Amniotic epithelial cell (primary cell): Measurements from ENCODE around the gene NCK2.
A peak's percentile ranks its signal among the peaks of the same experiment; 100 is the strongest.

Experiments used
- DNase-seq: peaks from one replicate; pipeline ENCODE4 v3.0.0-alpha.2; 2010; ENCODE audit warnings: low read depth

NCK2 gene

DNA sequence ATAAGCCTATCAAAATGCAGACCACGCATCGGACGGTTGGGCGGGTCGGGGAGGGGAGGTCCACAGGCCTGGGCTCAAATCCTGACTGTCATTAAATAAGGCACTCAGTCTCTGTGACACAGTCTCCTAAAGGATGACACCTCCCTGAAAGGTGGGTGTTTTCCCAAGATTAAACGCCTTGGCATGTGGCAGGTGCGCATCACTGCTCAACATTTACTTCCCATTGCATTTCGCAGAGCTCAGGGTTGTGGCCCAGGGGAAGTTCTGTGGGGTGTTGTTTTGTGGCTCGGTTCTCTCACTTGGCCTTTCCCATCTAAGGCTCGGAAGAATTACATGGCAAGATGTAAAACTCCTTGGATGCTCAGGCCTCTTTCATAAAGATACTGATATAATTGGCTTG, 107.4 kb downstream of the NCK2 start:
- no peak for DNase-seq

GRCh38 chr2:105853354-105854088, 108.8 kb downstream of the NCK2 start:
- DNase-seq, result no peak

DNA sequence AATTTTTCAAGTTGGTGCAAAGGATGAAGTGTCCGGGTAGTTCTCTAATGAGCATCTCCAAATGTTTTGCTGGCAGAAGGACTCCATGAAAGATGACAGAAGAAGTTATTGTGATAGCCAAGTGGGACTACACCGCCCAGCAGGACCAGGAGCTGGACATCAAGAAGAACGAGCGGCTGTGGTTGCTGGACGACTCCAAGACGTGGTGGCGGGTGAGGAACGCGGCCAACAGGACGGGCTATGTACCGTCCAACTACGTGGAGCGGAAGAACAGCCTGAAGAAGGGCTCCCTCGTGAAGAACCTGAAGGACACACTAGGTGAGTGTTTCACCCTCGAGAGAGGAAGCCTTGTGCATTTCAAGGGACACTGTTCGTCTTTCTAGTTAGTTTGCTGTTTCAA, 110.3 kb downstream of the NCK2 start:
- no peak for DNase-seq

DNA sequence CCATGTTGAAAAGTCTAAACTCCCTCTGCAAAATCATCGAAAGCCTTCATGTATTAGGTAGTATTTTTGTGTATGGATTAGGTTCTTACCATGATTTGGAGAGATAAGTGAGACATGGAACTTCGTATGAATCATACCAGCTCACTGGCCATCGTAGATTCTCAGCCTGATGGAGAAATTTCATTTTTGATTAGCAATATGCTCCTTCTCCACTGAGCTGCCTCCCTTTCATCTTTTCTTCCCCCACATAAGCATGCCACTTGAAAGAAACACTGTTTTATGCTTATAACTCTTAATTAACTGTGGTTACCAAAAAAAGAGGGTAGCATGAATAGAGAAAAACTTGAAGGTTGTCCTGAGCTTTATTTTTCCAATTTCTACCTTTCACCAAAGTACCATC, 111.9 kb downstream of the NCK2 start:
- DNase-seq, result no peak

DNA sequence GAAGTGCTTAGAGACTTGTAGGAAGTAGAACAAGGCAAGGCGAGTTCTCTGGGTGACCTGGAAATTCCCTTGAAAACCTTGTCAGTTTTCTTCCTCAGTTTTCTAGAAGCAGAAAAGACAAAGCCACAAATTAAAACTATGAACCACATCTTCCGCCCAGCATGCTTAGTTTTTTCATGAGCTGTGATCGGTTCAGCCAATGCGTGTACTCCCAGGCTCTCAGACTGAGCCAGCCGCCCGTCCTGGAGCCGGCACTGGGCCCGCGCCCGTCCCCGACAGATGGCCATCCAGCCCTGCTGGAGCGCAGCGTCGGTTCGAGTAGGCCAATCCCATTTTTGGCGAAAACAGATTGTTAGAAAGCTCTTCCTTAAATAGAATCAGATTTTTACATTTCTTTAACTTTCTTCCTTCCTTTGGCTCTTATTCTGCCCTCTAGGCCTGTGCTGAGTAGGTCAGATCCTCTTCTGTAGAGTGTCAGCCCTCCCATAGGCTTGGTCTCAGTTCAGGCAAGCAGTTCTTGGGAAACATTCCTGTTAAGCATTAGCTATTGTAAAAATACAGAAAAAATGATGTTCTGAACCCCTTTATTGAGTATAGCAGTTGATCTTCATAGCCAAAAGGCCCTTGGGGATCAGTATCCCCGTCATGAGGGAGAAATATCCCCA, 112.5 kb downstream of the NCK2 start:
- no peak for DNase-seq

GRCh38 chr2:105858868-105859693, 114.4 kb downstream of the NCK2 start:
- DNase-seq, result no peak

DNA sequence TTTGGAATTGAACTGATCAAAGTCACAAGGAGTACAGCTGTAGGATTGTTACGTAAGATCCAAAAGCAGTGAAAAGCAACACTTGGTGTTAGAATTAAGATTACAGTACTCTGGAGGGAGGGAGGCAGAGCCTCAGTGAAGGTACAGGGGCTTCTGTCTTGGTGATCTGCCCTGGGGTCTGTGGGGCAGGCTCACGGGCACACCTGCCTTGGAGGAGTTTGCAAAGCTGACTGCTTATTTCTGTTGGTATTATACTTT, 114.9 kb downstream of the NCK2 start:
- no peak for DNase-seq

- no peak for DNase-seq
Observed at GRCh38 chr2:105860567-105860966, 115.9 kb downstream of the NCK2 start.

- DNase-seq, result no peak
Observed at GRCh38 chr2:105861200-105861599, 116.5 kb downstream of the NCK2 start.

DNA sequence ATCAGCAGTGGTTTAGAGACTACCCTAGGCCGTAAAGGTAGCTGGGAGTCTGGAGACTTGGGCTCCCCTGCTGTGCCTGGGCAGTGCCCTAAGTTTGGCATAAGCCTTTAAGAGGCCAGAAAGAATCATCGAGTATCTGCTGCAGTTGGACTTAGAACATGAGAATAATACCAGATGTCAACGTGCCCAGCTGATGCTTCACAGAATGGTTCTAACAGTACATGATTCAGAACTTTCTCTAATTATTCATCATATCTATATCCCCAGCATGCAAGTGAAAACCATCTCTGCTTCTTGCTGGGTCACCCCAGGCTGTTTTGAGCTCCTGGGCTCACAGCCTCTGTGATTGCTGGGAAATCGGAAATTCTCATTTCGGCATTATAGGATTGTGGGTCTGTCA, 118.1 kb downstream of the NCK2 start:
- peak; percentile 63 for DNase-seq

GRCh38 chr2:105864262-105864661, 119.5 kb downstream of the NCK2 start:
- DNase-seq, result no peak

- peak; percentile 22 for DNase-seq
Observed at GRCh38 chr2:105865222-105865913, 120.7 kb downstream of the NCK2 start.

- DNase-seq, result peak; percentile 70
Observed at GRCh38 chr2:105866216-105867185, 121.8 kb downstream of the NCK2 start.

- DNase-seq, result no peak
Observed at GRCh38 chr2:105867587-105867986, 122.9 kb downstream of the NCK2 start.

GRCh38 chr2:105868060-105868459, 123.3 kb downstream of the NCK2 start:
- no peak for DNase-seq

DNA sequence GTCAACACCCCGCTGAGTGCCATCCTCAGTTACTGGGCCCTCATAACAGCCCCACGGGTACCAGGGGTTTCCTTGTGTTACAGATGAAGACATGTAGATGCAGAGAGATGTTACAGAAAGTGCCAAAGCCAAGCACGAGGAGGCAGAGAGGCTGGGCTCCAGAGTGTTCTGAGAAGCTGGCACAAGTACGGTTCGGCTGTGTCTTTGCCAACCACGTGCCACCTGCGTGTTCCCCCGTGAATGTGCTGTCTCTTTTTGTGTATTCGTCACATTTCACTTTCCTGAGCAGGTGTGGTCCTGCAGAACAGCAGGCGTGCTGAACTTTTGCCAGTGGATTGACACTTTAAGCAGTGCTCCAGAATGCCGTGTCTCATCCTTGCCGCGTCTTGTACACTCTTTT, 124.6 kb downstream of the NCK2 start:
- no peak for DNase-seq

- DNase-seq, result no peak
Observed at GRCh38 chr2:105870062-105870461, 125.3 kb downstream of the NCK2 start.

GRCh38 chr2:105870858-105871257, 126.1 kb downstream of the NCK2 start:
- DNase-seq, result no peak

DNA sequence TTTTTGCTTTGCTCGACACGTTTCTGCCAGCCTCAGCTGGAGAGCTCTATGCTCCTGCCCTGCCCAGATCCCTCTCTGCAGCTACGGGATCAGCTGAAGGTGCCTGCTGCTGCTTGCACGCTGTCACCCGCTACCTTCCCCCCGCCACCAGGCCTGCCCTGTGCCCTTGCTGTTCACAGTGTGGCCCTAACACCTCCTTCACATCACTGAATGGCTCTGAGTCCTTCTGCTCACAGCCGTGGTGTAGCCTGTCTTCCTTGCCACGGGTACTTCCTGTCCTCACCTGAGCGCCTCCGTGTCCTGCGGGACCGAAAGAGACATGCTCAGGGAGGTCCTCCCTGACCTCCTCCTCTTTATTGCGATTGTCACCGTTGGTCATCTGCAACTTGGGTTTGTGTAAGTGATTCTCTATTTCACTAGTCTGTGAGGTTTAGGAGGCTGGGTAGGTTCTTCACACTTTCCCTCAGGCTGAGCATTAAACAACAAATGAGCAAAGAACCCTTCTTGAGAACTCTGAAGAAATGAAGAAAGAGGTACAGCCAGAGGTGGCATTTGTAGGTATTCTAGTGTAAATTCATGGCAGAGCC, 127.5 kb downstream of the NCK2 start:
- DNase-seq, result no peak

DNA sequence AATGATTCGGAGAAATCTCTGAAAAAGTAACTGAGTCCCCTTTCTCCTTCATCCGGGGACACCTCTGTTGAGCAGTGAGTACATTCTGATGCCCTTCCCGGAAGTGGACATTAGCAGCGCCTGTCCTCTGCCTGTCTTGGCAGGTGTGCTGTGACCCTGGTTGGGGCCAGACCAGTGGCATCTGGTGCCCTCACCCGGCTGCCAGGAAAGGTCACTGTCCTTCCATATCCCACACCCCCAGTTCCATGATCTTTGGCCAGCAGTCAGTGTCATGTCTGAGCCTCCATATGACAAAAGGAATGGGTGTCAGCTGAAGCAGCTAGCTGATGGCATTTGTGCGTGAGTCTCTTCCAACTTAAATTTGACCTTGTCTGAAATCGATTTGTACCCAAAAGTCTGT, 128.1 kb downstream of the NCK2 start:
- DNase-seq, result no peak

GRCh38 chr2:105873281-105873680, 128.6 kb downstream of the NCK2 start:
- peak; percentile 63 for DNase-seq
